Body of pancreas (tissue), 4 donors: ENCODE data around the gene C3orf70.

ENCODE experiments used
- CTCF ChIP-seq, 7 experiments: fragments of 450-650 bp in 4 of 7; fragments of 200-600 bp in 3 of 7; sonication (generic) in 3 of 7; IDR thresholded peaks; one replicate each; pipeline ENCODE4 v1.5.1; 2016 to 2019; ENCODE audit warnings: antibody characterized with exemption in 7 of 7
- POLR2A ChIP-seq, 3 donors: fragments of 450-650 bp; IDR thresholded peaks; one replicate each; pipeline ENCODE4 v1.6.1; 2016; ENCODE audit warnings: antibody characterized with exemption in 3 of 3, mild to moderate bottlenecking in 2 of 3

- TF ChIP-seq POLR2A (IDR thresholded peaks at IDR 0.05) = no peak
- TF ChIP-seq CTCF (IDR thresholded peaks at IDR 0.05) = no peak
These were observed 95.0 kb downstream of the C3orf70 start for GRCh38 chr3:185057829-185058228.
